GM23248 (cell line): ENCODE measurements around the gene ACY1.

Experiments
- EZH2 ChIP-seq: fragments of 200-600 bp; sonication (generic); IDR thresholded peaks from 2 replicates; pipeline ENCODE4 v1.6.1; 2018; ENCODE audit warnings: antibody characterized with exemption, mild to moderate bottlenecking; ENCODE audit not compliant: insufficient read depth, poor library complexity, severe bottlenecking
- EZH2phosphoT487 ChIP-seq: fragments of 200-600 bp; sonication (generic); IDR thresholded peaks from 2 replicates; pipeline ENCODE4 v1.6.1; 2018; ENCODE audit warnings: antibody characterized with exemption, moderate library complexity, mild to moderate bottlenecking, low read depth; ENCODE audit not compliant: insufficient read depth

DNA sequence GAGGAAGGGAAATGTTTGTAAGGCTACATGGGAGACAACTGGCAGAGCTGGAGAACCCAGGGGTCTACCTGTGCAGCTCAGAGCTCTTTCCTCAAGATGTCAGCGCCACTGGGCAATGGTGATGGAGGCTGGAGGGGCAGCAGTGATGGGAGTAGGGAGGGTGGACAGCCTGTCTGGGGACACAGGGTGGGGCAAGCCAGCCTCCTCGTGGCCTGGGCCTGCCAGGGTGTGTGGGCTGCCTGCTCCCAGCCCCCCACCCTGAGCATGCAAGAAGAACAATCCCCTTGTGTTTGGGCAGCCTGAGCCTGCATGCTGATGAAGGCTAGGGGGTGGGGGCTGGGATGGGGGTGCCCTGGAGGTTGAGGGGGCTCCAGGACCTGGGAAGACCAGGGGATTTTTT is 17.3 kb upstream of the ACY1 start:
- TF ChIP-seq EZH2 (no peak), EZH2phosphoT487 (no peak)
